Heart left ventricle (tissue), 16 donors: ENCODE measurements around the gene NR4A1. TPM values are rescaled to one million over a fixed set of nuclear protein-coding genes. Genes with fewer than 3 reads are reported as not detected.

ENCODE experiments used
- ATAC-seq, 4 donors: fragments of 200-7000 bp; cut with Tn5 transposase; one replicate each; pipeline ENCODE4 v1.9.1; 2020 to 2022; ENCODE audit warnings: moderate library complexity in 4 of 4, mild to moderate bottlenecking in 3 of 4, moderate number of reproducible peaks in 1 of 4
- DNase-seq, 5 donors: peaks; one replicate each; pipeline ENCODE4 v3.0.0-alpha.2; 2020
- H3K27ac ChIP-seq, 12 donors: fragments of 200-600 bp; sonication (generic) in 4 of 12; one replicate each; pipeline versions ENCODE4 v1.5.0 to v1.8.0; 2016 to 2022; ENCODE audit warnings: mild to moderate bottlenecking in 2 of 12
- H3K27me3 ChIP-seq, 9 donors: fragments of 200-600 bp; sonication (generic) in 2 of 9; one replicate each; pipeline versions ENCODE4 v1.5.1 to v1.8.0; 2016 to 2022; ENCODE audit warnings: mild to moderate bottlenecking in 3 of 9
- H3K36me3 ChIP-seq, 9 donors: fragments of 200-600 bp; sonication (generic) in 2 of 9; one replicate each; pipeline versions ENCODE4 v1.5.0 to v1.8.0; 2018 to 2022; ENCODE audit warnings: mild to moderate bottlenecking in 2 of 9
- H3K4me1 ChIP-seq, 12 donors: fragments of 200-600 bp; sonication (generic) in 4 of 12; one replicate each; pipeline versions ENCODE4 v1.5.0 to v1.8.0; 2016 to 2022; ENCODE audit warnings: mild to moderate bottlenecking in 3 of 12
- H3K4me3 ChIP-seq, 12 donors: fragments of 200-600 bp; sonication (generic) in 4 of 12; one replicate each; pipeline versions ENCODE4 v1.5.0 to v1.8.0; 2017 to 2022; ENCODE audit warnings: mild to moderate bottlenecking in 9 of 12, moderate library complexity in 4 of 12
- H3K9me3 ChIP-seq, 12 donors: fragments of 200-600 bp; sonication (generic) in 4 of 12; one replicate each; pipeline versions ENCODE4 v1.5.0 to v1.8.0; 2016 to 2022; ENCODE audit warnings: mild to moderate bottlenecking in 1 of 12
- CTCF ChIP-seq, 12 donors: fragments of 200-600 bp; sonication (generic) in 4 of 12; IDR thresholded peaks; one replicate each; pipeline versions ENCODE4 v1.5.0 to v1.8.0; 2018 to 2022; ENCODE audit warnings: antibody characterized with exemption in 12 of 12, mild to moderate bottlenecking in 5 of 12
- POLR2A ChIP-seq, 2 donors: fragments of 450-650 bp; IDR thresholded peaks; one replicate each; pipeline ENCODE4 v1.6.1; 2017; ENCODE audit warnings: antibody characterized with exemption in 2 of 2, mild to moderate bottlenecking in 2 of 2, moderate library complexity in 2 of 2
- WGBS, 4 donors: extraction: QIAGEN DNeasy Blood & Tissue Kit in 2 of 4; methylation state at CpG; one replicate each; pipeline versions ENCODE4 v1.1.5 to v1.1.7; 2013 to 2018; 5-methylcytosine and 5-hydroxymethylcytosine counted together
- intact Hi-C, 10 donors: fragments of 100-400 bp; cut with DNase I; formaldehyde crosslinking; loops; one replicate each; pipeline versions ENCODE4 v1.11.1 to v1.14.2; 2022
- polyA plus RNA-seq, 2 donors: library from polyadenylated mRNA; stranded (reverse); fragments of 200-250 nt; gene quantifications; one replicate each; pipeline ENCODE4 v1.2.3, GENCODE V29; 2013
- total RNA-seq, 9 donors: library from RNA; depleted of rRNA in 2 of 9; stranded (reverse); fragments of >200 nt in 2 of 9; fragmentation: NEBNext Ultra II Directional in 3 of 9; extraction: Animal tissue kit (Norgen Biotek cat#: 25700) in 3 of 9; gene quantifications; one replicate each; pipeline versions ENCODE4 v1.1.0 to v1.2.4, GENCODE V29; 2016 to 2023
- donor health status: ischemic (EF 13 %, LVEDD 7.1; RV severe dilation, severe dysfunction).
- donor health status: healthy with polysubstance abuse.
- donor health status: DM: no; HTN: yes; CAD: no.
- donor health status: DM: no; HTN: no; CAD: no.
- donor health status: ischemic (EF 25% LVEDD 6.9; RV normal size, moderate dysfunction).
- donor health status: ischemic (EF 25% LVEDD 5.7; RV mildly dilated, moderate dysfunction).
- donor health status: healthy.
- donor health status: DM: yes; HTN: yes; CAD: no.
- donor health status: ischemic (EF 35%, LVEDD 5.7; RV mildly dilated, moderate dysfunction).
- donor health status: nonischemic (EF 11% LVEDD 7.7; RV severe dilation, severe dysfunction).
- donor health status: DM: yes; HTN: yes; CAD: no.
- donor health status: PGD.
- donor health status: ischemic (EF 29% LVEDD 5.4; RV normal size, mild dysfunction).
- donor health status: nonischemic (EF 23%, LVEDD 6.1; RV moderate dilation, normal function).

Gene NR4A1
- total and polyA plus RNA-seq, 11 donors = 22.0 to 140 (median 46.0) TPM

- DNase-seq (peak in 3 of 5 donors; percentile 70 to 74 (median 71)), ATAC-seq (no peak)
- H3K4me1 ChIP-seq = peaks cover 9 to 51% (median 32%) of the 10 kb centered on the region in 12 donors
- H3K9me3 ChIP-seq = no peaks in the 10 kb centered on the region
- no peak for TF ChIP-seq POLR2A (IDR thresholded peaks at IDR 0.05)
- TF ChIP-seq CTCF (IDR thresholded peaks at IDR 0.05) = no peak
- no peaks in the 10 kb centered on the region for H3K27me3 ChIP-seq
- peaks cover 0 to 69% (median 57%) of the 10 kb centered on the region in 9 donors for H3K36me3 ChIP-seq
- 70 to 78% (median 72%) methylated on average over 22 to 23 of the region's 23 CpGs for WGBS, 4 donors
- peak overlapping the region in 5 of 12 donors; percentile 5 to 52 (median 42) for H3K27ac ChIP-seq
- intact Hi-C loops = loop anchor here in 1 of 10 donors (2.0 kb wide), 1 partner anchor 43 kb away; no protein-coding TSS in a partner anchor
- no peak overlapping the region for H3K4me3 ChIP-seq
Observed at GRCh38 chr12:52073531-52074381, 22.5 kb downstream of the NR4A1 start.

DNA sequence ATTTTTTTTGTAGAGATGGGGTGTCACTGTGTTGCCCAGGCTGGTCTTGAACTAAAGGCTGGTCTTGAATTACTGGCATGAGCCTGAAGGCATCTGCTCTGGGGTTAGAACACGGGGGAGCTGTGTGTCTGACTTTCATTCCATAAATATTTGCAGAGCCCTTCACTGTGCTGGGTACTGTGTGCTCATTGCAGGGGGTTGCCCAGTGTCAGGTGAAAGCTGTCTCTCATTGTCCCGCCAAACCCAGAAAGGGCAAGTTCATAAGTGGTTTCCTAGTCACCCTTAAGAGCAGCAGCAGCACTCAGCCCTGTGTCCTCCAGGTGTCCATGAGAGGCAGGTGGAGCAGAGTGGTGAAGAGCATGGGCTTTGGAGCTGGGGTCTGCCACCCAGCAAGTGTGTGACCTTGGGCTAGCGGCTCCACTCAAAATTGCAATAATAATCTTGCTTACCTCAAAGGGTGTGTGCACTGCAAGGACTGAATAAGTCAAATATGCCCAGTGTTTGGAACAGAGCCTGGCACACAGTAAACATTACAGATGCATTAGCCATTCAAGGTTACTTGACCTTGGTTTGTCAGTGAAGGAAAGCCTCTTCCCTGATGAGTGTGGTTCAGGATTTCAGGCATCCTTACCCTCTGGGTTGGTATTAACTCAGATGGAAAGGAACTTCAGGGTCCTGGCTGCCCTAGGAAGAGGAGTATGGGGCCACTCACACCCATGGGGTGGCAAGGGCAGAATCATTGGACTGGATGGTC is 23.9 kb downstream of the NR4A1 start:
- Histone ChIP-seq H3K4me1 (peaks cover 9 to 47% (median 29%) of the 10 kb centered on the region in 12 donors), H3K4me3 (no peak overlapping the region), H3K36me3 (peaks cover 0 to 75% (median 57%) of the 10 kb centered on the region in 9 donors), H3K9me3 (no peaks in the 10 kb centered on the region), H3K27ac (no peak overlapping the region), H3K27me3 (no peaks in the 10 kb centered on the region)
- intact Hi-C loops = loop anchor here in 1 of 10 donors (2.0 kb wide), 1 partner anchor 44 kb away; no protein-coding TSS in a partner anchor
- WGBS, 4 donors = 56 to 74% (median 69%) methylated on average over 2 to 3 of the region's 3 CpGs
- DNase-seq = no peak
- TF ChIP-seq CTCF (IDR thresholded peaks at IDR 0.05) (no peak), POLR2A (IDR thresholded peaks at IDR 0.05) (no peak)
- no peak for ATAC-seq

- H3K9me3 ChIP-seq = no peaks in the 10 kb centered on the region
- DNase-seq (no peak), ATAC-seq (no peak)
- intact Hi-C loops = no loop called here
- H3K36me3 ChIP-seq = peaks cover 0 to 72% (median 57%) of the 10 kb centered on the region in 9 donors
- no peak overlapping the region for H3K4me3 ChIP-seq
- WGBS, 4 donors = 94 to 97% (median 95%) methylated on average over 16 of the region's 16 CpGs
- TF ChIP-seq POLR2A (IDR thresholded peaks at IDR 0.05) (no peak), CTCF (IDR thresholded peaks at IDR 0.05) (no peak)
- no peak overlapping the region for H3K27ac ChIP-seq
- peaks cover 6 to 48% (median 28%) of the 10 kb centered on the region in 12 donors for H3K4me1 ChIP-seq
- H3K27me3 ChIP-seq = no peaks in the 10 kb centered on the region
Observed at GRCh38 chr12:52076811-52077210, 25.6 kb downstream of the NR4A1 start.

- peaks cover 0 to 58% (median 49%) of the 10 kb centered on the region in 9 donors for H3K36me3 ChIP-seq
- intact Hi-C loops = no loop called here
Observed at GRCh38 chr12:52078276-52078675, 27.0 kb downstream of the NR4A1 start.

More at GRCh38 chr12:52078276-52078675, 27.0 kb downstream of the NR4A1 start:
- DNase-seq (no peak), ATAC-seq (no peak)
- no peak for TF ChIP-seq CTCF (IDR thresholded peaks at IDR 0.05)
- TF ChIP-seq POLR2A (IDR thresholded peaks at IDR 0.05) = no peak
- H3K27ac ChIP-seq = no peak overlapping the region
- H3K4me1 ChIP-seq = peaks cover 6 to 54% (median 40%) of the 10 kb centered on the region in 12 donors
- no peaks in the 10 kb centered on the region for H3K9me3 ChIP-seq
- no peaks in the 10 kb centered on the region for H3K27me3 ChIP-seq
- no peak overlapping the region for H3K4me3 ChIP-seq
- 86 to 100% (median 91%) methylated on average over 3 of the region's 3 CpGs for WGBS, 4 donors
